Vagina (tissue), 2 donors: ENCODE measurements around the gene LAYN. TPM values are rescaled to one million over a fixed set of nuclear protein-coding genes. Genes with fewer than 3 reads are reported as not detected.

Experiments used
- DNase-seq, 2 donors: peaks; one replicate each; pipeline ENCODE4 v3.0.0-alpha.2; 2017; ENCODE audit errors: extremely low spot score in 2 of 2
- H3K27ac ChIP-seq: fragments of 200-600 bp; sonication (generic); one replicate; pipeline ENCODE4 v1.5.1; 2019
- H3K27me3 ChIP-seq: fragments of 200-600 bp; sonication (generic); one replicate; pipeline ENCODE4 v1.5.1; 2019
- H3K36me3 ChIP-seq, 2 donors: fragments of 200-600 bp; sonication (generic); one replicate each; pipeline ENCODE4 v1.5.1; 2017 to 2019
- H3K4me1 ChIP-seq: fragments of 200-600 bp; sonication (generic); one replicate; pipeline ENCODE4 v1.5.1; 2019
- H3K4me3 ChIP-seq, 2 donors: fragments of 200-600 bp; sonication (generic); 1 replicate in 1 of 2; 2 replicates in 1 of 2; pipeline ENCODE4 v1.5.1; 2016 to 2019
- H3K9me3 ChIP-seq: fragments of 200-600 bp; sonication (generic); one replicate; pipeline ENCODE4 v1.5.1; 2019
- CTCF ChIP-seq, 3 experiments: fragments of 450-650 bp in 2 of 3; fragments of 200-600 bp in 1 of 3; sonication (generic) in 1 of 3; IDR thresholded peaks; one replicate each; pipeline ENCODE4 v1.5.1; 2017 to 2019; ENCODE audit warnings: antibody characterized with exemption in 3 of 3, mild to moderate bottlenecking in 2 of 3, moderate library complexity in 2 of 3
- POLR2A ChIP-seq, 2 donors: fragments of 450-650 bp; IDR thresholded peaks; one replicate each; pipeline ENCODE4 v1.6.1; 2017; ENCODE audit warnings: antibody characterized with exemption in 2 of 2, mild to moderate bottlenecking in 2 of 2, moderate library complexity in 2 of 2
- POLR2AphosphoS5 ChIP-seq, 2 donors: sonication (generic); formaldehyde crosslinking; IDR thresholded peaks; one replicate each; pipeline ENCODE4 v1.9.0; 2017; ENCODE audit warnings: antibody characterized with exemption in 2 of 2, mild to moderate bottlenecking in 2 of 2, low read depth in 1 of 2; ENCODE audit not compliant: insufficient read depth in 1 of 2
- intact Hi-C: fragments of 100-400 bp; cut with DNase I; formaldehyde crosslinking; loops from one replicate; pipeline ENCODE4 v1.15.1; 2023
- total RNA-seq: library from RNA; depleted of rRNA; stranded (reverse); fragments of >200 nt; gene quantifications from one replicate; pipeline ENCODE4 v1.2.3, GENCODE V29; 2016

LAYN gene
- total RNA-seq, 1 donor from 2014 or later: 22.3 TPM

GRCh38 chr11:111559800-111560464 lies 19.4 kb downstream of the LAYN start:
- DNase-seq: no peak
- no peaks in the 10 kb centered on the region for H3K36me3 ChIP-seq
- no peak overlapping the region for H3K4me3 ChIP-seq
- H3K4me1 ChIP-seq: peaks cover 6% of the 10 kb centered on the region
- intact Hi-C loops: no loop called here
- H3K27ac ChIP-seq: no peak overlapping the region
- TF ChIP-seq POLR2AphosphoS5 (IDR thresholded peaks at IDR 0.05; ENCODE audit: insufficient read depth in 1 of 2, low read depth in 1 of 2): no peak
- no peak for TF ChIP-seq POLR2A (IDR thresholded peaks at IDR 0.05)
- TF ChIP-seq CTCF (IDR thresholded peaks at IDR 0.05): no peak
- no peaks in the 10 kb centered on the region for H3K9me3 ChIP-seq
- no peaks in the 10 kb centered on the region for H3K27me3 ChIP-seq

DNA sequence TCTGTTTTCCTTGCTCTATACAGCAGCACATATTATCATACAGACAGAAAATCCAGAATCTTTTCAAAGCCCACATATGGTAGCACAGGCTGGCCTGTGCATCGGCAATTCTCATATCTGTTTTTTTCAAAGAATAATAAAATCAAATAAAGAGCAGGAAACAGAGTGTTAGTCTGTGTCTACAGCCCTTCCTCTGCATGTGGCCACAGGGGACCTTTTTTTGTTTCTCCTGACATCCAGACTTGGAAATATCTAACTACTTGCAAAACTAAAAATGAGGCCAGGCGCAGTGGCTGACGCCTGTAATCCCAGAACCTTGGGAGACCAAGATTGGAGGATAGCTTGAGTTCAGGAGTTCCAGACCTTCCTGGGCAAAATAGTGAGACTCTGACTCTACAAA lies 20.3 kb downstream of the LAYN start:
- intact Hi-C loops: no loop called here
- Histone ChIP-seq H3K27ac (no peak overlapping the region), H3K4me3 (no peak overlapping the region), H3K27me3 (no peaks in the 10 kb centered on the region), H3K36me3 (no peaks in the 10 kb centered on the region), H3K4me1 (peaks cover 6% of the 10 kb centered on the region), H3K9me3 (no peaks in the 10 kb centered on the region)
- DNase-seq: no peak
- no peak for TF ChIP-seq POLR2AphosphoS5 (IDR thresholded peaks at IDR 0.05; ENCODE audit: insufficient read depth in 1 of 2, low read depth in 1 of 2)
- TF ChIP-seq CTCF (IDR thresholded peaks at IDR 0.05): no peak
- no peak for TF ChIP-seq POLR2A (IDR thresholded peaks at IDR 0.05)

DNA sequence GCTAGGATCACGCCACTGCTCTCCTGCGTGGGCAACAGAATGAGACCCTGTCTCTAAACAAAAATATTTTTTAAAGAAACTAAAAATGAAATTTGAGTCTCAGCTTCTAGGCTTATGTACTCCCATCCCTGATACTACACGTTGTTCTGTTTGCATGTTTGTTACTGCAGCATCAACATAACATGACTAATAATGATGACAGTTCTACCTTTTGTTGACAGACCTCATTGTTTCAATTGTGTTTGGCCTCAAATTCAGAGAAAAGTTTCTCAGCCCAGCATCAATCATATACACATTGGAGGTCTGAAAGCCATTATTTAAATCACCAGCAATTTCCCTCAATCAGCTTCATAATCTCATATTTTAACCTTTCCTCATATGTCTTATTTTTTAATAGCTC lies 20.8 kb downstream of the LAYN start:
- no peaks in the 10 kb centered on the region for H3K9me3 ChIP-seq
- no peak for DNase-seq
- H3K27ac ChIP-seq: no peak overlapping the region
- no peak overlapping the region for H3K4me3 ChIP-seq
- peaks cover 6% of the 10 kb centered on the region for H3K4me1 ChIP-seq
- no peaks in the 10 kb centered on the region for H3K27me3 ChIP-seq
- TF ChIP-seq CTCF (IDR thresholded peaks at IDR 0.05) (no peak), POLR2A (IDR thresholded peaks at IDR 0.05) (no peak), POLR2AphosphoS5 (IDR thresholded peaks at IDR 0.05; ENCODE audit: insufficient read depth in 1 of 2, low read depth in 1 of 2) (no peak)
- H3K36me3 ChIP-seq: no peaks in the 10 kb centered on the region
- intact Hi-C loops: no loop called here

DNA sequence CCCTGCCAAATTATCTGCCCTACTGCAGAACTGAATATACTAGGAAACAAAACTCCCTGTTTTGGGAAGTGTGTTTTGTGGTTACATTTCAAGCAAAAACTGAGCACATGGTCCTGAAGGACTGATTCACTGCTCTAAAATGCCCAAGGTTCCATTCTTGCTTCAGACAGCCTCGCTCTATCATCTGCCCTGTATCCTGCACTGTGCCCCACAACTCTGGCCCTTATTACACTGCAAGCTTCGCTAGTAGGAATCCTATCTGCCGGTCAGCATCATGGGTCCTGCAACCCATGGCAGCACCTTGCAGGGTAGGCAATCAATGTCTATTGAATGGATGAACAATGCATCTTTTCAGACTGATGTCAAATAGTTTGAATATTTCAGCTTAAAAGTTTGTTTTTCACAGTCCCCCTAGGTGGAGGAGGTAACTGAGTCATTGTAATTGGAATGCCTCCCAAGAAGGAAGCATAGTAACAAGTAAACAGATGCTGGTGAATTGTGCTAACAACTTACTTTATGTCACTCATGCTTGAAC lies 21.3 kb downstream of the LAYN start:
- H3K27me3 ChIP-seq: no peaks in the 10 kb centered on the region
- DNase-seq: no peak
- peaks cover 6% of the 10 kb centered on the region for H3K4me1 ChIP-seq
- no peak for TF ChIP-seq POLR2AphosphoS5 (IDR thresholded peaks at IDR 0.05; ENCODE audit: insufficient read depth in 1 of 2, low read depth in 1 of 2)
- TF ChIP-seq CTCF (IDR thresholded peaks at IDR 0.05): no peak
- TF ChIP-seq POLR2A (IDR thresholded peaks at IDR 0.05): no peak
- no peaks in the 10 kb centered on the region for H3K36me3 ChIP-seq
- intact Hi-C loops: no loop called here
- H3K9me3 ChIP-seq: no peaks in the 10 kb centered on the region
- no peak overlapping the region for H3K4me3 ChIP-seq
- no peak overlapping the region for H3K27ac ChIP-seq

DNA sequence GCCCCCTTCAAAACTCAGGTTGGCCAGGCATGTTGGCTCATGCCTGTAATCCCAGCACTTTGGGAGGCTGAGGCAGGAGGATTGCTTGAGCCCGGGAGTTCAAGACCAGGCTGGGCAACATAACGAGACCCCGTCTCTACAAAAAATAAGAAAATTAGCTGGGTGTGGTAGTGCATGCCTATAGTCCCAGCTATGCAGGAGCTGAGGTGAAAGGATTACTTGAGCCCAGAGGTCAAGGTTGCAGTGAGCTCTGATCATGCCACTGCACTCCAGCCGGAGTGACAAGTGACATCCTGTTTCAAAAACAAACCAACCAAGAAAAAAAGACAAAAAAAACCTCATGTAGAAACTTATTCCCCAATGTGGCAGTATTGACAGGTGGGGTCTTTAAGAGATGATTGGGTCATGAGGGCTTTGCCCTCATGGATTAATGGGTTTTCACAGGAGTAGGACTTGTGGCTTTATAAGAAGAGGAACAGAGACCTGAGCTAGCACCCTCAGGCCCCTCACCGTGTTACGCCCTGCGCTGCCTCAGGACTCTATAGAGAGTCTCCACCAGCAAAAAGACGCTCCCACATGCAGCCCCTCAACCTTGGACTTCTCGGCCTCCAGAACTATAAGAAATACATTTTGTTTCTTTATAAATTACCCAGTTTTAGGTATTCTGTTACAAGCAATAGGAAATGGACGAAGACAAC lies 22.3 kb downstream of the LAYN start:
- H3K4me3 ChIP-seq: no peak overlapping the region
- no peaks in the 10 kb centered on the region for H3K9me3 ChIP-seq
- no peaks in the 10 kb centered on the region for H3K27me3 ChIP-seq
- no peak for DNase-seq
- TF ChIP-seq CTCF (IDR thresholded peaks at IDR 0.05) (no peak), POLR2A (IDR thresholded peaks at IDR 0.05) (no peak), POLR2AphosphoS5 (IDR thresholded peaks at IDR 0.05; ENCODE audit: insufficient read depth in 1 of 2, low read depth in 1 of 2) (no peak)
- intact Hi-C loops: no loop called here
- H3K36me3 ChIP-seq: no peaks in the 10 kb centered on the region
- H3K4me1 ChIP-seq: peaks cover 6% of the 10 kb centered on the region
- H3K27ac ChIP-seq: no peak overlapping the region
